GM19455 (cell line): Measurements from ENCODE around the gene TMEFF1.

Source experiments
- ATAC-seq: cut with Tn5 transposase; IDR thresholded peaks from one replicate; pipeline ENCODE4 v1.9.1; 2021; ENCODE audit not compliant: unreplicated experiment

The TMEFF1 gene

DNA sequence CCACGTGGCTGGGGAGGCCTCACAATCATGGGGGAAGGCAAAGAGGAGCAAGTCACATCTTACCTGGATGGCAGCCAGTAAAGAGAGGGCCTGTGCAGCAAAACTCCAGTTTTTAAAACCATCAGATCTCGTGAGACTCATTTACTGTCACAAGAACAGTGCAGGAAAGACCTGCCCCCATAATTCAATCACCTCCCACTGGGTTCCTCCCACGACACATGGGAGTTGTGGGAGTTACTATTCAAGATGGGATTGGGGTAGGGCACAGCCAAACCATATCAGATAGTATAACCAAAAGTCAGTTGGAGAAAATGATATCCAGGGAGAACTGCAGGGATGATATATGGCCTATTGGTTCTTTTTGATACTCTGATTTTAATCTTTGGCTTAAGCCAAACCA is 94.9 kb downstream of the TMEFF1 start:
- no peak for ATAC-seq

DNA sequence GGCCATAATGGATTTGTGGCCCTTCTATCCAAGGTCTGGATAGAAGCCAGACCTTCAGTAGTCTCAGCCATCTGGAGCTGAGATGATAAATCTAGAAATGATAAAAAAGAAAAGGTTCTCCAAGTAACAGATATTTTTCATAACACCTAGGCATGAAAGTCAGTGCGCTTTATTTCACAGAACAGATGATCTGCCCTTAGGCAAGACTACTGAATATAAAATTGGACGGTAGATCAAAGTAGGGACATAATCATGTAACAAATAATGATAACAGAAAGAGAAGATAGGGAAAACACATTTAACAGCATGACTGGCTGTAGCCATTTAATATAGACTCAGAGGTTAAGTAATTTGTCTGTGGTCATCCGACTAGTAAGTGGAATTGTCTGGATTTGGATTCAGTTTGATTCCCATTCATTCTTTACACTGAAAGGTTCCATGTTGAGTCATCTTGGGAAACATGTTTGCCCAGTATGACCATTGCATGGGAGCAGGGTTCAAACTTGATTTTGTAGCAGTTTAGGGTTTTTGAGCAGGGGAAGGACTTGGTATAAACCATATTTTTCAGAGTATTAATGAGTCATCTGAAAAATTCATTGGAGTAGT is 100.8 kb downstream of the TMEFF1 start:
- ATAC-seq, result no peak

DNA sequence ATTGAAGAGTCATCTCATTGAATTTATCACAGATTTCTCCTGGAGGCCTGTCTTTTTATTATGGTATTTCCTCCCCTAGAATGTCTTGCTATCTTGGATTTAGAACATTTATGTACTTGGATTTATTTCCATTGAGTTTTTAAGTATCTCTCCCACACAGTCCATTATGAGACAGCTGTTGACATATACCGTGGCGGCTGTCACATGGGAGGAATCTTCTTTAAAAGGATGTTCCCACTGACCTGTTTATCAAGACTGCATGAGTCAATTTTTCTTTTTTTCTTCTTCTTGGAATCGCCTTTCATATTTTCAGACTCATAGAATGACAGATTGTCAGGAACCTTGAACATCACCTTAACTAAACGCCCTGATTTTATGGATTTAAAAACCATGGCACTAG is 102.1 kb downstream of the TMEFF1 start:
- ATAC-seq, result no peak

DNA sequence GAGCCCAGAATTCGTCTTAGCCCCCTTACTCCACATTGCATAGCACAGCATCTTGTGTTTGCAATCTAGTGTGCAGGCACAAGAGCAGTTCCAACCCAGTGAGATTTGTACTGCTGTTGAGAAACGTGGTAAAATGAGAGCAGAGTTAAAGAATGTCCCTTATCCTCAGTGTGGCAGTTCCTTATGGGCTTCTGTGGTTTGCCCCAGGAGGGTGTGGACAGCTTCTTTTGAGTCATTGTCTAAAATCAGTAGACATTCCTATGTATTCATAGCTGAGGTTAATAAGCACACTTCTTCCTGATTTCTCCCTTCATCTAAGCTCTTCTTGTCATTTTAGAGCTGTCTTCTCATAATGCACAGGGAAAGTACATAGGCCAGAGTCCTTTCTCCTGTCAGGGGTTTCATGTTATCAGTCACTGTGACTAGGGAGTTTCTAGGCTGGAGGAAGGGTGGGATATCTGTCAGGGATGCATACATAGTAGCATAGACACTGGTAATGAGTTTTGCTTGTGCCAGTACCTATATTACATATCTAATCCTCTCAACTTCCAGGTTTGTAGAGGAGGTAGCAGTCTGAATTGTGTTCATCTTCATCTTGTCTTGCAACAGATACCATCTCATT is 102.9 kb downstream of the TMEFF1 start:
- ATAC-seq, result no peak

DNA sequence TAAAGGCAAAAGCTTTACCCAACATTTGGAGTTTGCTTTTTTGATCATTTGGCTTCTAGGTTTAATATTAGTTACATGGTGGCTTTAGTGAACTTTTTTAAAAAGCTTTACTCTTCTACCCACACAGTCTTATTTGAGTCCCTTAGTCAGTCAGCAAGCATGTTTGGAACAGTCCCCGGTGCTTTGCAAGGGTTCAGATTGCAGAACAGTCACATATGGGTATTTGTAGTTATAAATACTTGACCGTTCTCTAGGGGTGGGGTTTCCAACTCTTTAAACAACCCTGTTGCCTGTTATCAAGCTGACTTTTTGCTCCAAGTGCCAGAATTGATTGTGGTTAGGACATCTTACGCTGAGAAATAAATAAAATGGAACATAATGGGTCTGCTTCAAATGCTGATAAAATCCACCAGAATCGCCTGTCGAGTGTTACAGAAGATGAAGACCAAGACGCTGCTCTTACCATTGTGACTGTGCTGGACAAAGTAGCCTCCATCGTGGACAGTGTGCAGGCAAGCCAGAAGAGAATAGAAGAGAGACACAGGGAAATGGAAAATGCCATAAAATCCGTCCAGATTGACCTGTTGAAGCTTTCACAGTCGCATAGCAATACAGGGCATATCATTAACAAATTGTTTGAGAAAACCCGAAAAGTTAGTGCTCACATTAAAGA is 105.0 kb downstream of the TMEFF1 start, which contains the start of gene CAVIN4:
Gene CAVIN4, plus strand, starts transcription at position 304 of the 673 bp plus-strand sequence. Its CDS starts 65 bp downstream, at position 369.
- no peak for ATAC-seq

DNA sequence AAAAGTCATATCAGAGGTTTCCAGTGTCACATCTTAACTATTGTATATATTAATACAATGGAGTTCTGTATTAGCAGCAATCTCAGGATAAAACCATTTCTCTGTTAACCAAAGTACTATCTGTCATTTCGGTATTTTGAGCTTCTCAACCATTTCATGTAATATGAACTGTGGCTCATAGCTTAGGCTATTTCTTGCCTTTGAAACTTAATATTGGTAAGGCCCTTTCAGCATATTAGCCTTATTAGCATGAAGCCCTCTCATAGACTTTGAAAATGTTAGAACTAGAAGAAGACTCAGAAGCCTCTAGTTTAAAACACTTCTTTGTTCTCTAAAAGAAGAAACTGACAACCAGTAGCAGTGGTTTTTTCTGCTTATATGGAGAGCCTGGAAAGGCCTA is 105.7 kb downstream of the TMEFF1 start:
- ATAC-seq, result no peak

DNA sequence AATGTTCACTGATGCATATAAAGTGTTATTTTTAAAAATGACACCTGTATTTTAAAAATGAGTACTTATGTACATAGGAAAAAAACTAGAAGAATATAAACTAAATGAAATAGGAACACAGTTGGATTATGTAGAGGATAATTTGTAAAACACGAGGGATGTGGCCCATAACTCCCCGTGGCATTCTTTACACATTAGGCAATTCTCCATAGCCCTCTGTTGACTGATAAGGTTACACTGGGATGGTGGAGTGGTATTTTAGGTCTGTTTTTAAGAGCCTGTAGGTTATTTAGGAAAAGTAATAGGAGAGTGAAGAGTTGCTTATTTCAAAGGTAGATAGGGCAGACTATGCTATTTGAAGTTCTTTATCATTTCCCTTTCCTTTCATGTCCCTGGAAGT is 106.7 kb downstream of the TMEFF1 start:
- ATAC-seq, result no peak

DNA sequence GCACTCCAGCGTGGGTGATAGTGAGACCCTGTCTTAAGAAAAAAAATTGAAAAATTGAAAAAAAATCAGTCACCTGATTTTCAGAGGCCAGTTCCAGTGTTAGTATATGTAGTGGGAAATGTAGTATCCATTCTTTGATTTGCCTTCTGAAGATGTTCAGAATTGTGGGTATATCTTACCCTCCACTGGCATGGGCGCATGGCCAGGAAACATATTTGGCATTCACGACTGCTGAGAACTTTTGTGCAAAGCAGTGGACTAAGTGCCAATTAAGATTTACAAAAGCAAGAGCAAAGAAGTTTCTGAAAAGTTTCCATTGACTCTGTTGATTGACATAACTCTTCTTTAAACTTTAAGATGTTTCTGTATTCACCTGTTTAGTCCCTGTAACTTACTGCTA is 107.3 kb downstream of the TMEFF1 start:
- no peak for ATAC-seq

DNA sequence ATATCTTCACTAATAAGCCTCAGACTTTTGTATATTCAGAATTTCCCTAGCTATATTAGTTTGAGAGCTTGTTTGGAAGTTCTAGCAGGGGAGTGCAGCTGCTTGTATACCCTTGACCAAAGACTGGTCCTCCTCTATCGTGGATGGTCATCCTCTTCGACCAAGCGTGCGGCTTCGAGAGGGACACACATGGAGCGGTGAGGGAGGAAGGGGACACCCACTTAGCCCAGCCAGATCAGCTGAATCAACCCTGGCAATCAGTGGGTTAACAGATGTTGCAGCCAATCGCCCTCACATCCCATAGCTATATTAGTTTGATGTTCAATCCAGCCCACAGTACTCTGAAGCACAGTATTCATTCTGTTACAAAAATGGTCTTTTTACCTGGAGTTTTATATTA is 108.1 kb downstream of the TMEFF1 start:
- no peak for ATAC-seq

DNA sequence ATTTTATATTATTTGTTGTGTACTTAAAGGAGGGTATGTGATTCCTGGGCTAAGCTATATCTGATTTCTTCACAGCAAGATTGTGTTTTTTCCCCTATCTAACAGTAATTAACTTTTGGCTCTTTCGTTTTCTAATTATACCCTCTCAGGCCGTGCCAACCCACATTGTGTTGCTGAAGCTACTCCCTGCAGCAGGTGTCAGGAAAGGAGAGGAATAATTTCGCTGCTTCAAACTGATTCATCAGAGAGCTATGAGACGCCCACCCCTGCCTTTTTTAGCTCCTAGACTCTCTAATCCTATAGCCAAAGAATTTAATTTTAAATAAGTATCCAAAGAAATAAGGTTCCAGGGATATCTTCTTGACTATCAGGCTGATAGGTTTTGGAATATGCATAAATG is 108.7 kb downstream of the TMEFF1 start:
- ATAC-seq, result no peak

DNA sequence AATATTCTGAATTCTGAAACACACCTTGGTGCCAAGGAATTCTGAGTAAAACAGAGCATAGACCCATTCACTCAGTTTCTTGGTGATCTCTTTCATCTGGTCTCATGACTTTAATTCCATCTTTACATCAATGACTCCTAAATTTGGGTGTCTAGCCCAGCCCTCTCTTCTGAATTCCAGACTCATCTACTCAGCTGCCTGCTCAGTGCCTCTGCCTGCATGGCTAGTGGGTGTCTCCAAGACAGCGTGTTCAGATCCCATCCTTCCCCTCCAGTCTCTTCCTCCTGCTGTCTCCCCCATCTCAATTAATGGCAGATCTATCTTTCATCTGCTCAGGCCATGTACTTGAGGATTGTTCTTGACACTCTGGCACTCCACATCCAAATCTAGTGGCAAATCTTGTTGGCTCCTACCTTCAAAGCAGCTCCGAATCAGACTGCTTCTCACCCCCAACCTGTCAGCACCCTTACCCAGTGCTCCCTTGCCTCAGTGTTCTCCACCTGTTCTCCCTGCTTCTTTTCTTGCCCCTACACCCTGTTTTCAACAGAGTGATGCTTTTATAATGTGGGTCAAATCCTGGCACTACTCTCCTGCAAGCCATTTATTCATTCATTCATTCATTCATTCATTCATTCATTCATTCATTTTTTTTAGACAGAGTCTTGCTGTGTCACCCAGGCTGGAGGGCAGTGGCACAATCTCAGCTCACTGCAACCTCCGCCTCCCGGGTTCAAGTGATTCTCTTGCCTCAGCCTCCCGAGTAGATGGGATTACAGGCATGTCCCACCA is 110.3 kb downstream of the TMEFF1 start:
- no peak for ATAC-seq

DNA sequence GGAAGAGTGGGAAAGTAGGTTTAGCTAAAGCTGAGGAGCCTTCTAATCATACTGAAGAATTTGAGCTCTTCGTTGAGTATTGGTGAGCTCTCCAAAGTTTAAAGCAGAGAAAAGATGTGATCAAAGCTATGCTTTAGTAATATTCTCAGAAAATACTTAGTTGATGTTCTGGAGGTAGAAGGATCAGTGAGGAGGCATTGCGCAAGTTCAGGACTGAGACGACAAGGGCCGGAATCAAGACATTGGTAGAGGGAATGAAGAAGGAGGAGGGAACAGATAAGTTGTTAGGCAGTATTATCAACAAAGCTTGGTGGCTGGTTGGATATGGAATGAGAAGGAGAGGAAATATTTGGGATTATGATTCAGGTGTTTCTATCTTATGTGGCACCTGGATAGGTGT is 112.0 kb downstream of the TMEFF1 start:
- ATAC-seq, result no peak

DNA sequence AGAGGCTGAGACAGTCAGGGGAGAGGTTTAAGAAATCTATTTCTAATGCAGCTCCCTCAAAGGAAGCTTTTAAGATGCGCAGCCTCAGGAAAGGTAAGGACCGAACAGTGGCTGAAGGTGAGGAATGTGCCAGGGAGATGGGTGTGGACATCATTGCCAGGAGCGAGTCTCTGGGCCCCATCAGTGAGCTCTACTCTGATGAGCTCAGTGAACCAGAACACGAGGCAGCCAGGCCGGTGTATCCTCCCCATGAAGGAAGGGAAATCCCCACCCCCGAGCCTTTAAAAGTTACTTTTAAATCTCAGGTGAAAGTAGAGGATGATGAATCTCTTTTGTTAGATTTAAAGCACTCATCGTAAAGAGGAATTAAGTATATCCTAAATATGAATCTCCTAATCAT is 113.1 kb downstream of the TMEFF1 start:
- ATAC-seq, result no peak

DNA sequence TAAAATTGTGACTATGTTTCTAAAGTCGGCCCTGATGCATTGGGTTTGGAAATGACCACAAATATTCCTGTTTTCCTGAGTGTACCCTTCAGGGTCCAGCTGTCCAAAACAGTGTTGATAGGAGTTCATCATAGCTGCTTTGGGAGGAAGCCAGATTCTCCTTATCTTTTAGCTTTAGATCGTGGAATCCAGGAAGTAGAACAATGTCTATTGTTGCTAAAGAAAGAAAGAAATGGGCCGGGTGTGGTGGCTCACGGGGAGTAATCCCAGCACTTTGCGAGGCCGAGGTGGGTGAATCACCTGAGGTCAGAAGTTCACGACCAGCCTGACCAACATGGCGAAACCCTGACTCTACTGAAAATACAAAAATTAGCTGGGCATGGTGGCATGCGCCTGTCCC is 114.4 kb downstream of the TMEFF1 start:
- ATAC-seq, result no peak

DNA sequence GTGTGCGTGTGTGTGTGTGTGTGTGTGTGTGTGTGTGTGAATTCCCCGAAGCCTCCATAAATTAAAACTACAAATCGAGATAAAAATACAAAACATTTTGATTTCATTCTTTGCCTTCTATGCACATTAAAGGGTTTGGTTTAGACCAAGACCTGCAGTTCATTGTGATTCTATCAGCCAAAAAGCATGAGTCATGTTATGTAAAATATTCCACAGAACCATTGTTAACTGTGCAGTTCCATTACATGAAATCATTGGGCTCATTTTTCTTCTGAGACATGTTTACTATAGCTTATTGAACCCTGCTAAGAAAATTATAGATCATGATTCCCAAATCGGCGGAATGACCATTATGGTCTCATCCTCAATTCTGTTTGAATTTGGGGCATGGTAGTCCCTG is 116.6 kb downstream of the TMEFF1 start:
- no peak for ATAC-seq

DNA sequence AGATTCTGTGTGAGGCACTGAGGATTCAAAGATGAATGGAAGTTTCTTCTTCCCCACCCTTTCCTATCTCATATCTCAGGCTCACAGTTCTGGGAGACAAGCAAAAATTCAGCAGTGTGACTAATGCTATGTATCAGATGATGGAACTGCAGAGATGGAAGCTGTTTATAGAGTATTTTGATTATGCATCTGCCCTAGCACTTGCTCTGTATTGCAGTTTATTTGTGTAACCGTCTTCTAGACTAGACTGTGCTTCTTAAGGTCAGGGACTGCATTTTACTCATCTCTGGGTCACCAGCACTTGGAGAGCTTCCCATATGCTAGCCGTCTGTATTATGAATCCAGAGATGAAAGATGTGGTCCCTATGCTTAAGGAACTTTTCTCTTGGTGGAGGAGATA is 117.5 kb downstream of the TMEFF1 start:
- ATAC-seq, result no peak

DNA sequence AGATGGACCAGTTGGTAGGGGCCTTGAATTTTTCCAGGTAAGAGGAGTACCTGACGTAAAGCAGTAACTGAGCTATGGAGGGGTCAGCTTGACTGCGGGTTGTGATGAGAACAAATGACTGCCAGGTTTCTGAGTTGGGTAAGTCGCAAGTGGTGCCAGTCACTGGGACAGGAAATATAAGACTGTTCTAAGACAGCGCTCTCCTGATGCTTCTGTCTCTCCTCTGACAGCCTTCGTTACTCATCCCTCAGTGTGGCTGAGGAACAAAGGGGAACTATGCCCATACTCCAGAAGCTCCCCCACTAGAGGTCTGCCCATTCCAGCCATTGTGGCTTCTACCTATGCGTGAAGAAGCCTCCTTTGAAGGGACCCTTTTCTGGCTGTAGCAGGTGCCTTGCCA is 118.2 kb downstream of the TMEFF1 start:
- ATAC-seq, result no peak

DNA sequence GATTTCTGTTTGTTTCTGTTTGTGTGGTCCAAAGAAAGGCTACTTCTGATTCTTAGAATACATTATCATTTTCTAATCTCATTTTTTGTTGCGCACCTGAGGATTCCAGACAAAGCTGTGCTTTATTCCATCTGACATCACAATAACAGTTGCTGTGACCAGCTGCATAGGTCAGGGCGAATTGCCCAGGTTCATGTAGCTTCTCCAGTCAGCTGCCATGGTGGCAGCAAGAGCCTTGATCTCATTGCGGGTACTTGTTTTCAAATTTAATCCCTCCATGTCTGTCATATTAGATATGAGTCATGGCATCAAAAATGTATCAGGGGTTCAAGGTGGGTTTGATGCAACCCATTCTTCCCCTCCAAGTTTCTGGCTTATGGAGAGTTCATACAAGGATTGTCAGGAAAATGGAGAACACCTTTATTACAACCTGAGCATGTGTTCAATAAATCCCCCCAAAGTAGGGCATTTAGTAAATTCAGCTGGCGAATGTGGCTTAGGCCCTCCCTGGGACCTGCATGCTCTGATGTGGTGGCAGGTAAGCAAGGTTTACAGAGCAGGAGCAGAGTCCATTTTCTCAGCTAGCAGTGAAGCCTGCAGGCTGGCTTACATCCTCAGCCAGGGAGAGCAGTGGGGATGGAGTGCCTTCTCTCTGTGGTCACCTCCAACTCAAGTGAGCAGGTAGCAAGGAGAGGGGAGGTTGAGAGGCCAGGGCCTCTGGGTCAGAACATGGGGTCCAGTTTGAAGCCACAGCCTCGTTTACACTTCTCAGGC is 118.9 kb downstream of the TMEFF1 start:
- ATAC-seq, result no peak

DNA sequence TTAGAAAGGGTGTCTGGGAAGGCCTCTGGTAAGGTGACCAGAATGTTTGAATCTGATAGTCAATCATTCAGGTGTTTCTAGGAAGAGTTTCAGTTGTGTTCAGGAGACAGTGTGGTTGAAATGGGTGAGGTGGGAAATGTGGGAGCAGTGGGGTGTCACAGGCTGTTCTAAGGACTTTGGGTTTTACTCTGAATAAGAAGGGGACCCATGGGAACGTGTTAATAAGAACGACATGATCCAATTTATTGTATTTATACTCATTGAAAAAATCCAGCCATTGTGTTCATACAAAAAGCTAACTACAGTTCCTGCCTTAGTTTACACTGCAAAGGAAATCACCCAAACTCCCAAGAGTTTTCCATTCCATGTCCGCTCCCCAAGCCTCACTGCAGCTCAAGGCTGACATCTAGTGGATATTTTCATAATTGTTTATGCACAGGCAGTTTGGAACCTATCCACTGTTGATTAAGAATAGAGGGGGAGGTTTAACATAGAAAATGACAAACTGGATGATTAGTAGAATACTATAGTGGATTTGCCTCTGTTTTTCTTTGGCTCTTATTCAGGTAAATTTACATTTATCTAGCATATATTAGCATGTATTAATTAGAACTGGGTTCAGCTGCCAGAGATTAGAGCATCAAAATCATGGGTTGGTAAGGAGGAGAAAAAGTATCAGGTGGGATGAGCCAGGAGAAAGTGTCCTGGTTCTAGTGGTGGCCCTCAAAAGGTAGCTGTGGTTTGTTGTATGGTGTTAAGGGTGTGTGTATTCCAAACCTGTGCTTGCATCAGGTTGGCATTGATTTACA is 122.6 kb downstream of the TMEFF1 start:
- ATAC-seq, result peak; percentile 36

DNA sequence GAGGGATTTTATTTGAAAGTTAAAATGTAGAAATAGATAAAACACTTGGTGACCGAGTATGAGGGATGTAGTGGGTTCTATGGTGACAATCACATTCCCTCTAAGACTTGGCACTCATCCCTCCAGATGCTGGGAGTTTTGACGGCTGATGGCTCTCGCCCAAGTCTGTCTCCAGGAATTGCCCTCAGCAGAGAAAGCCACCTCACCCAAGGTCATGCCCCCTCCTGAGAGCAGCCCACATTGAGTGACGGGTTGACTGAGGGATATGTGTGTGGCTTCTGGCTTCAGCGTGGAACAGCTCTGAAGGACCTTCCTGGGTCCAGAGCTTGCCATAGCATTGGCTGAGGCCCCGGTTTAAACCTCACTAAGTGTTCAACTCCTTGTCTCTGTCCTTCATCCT is 124.3 kb downstream of the TMEFF1 start:
- ATAC-seq, result no peak
